PC-3 (cell line): ENCODE measurements around the gene MT1X.

Experiments
- CTCF ChIP-seq: fragments of 300-600 bp; sonication (generic); conservative IDR thresholded peaks from 2 replicates; pipeline ENCODE4 v1.5.1; 2017; ENCODE audit warnings: antibody characterized with exemption, low read depth, mild to moderate bottlenecking, low read length
- EZH2 ChIP-seq: fragments of 300-600 bp; sonication (generic); IDR thresholded peaks from one replicate; pipeline ENCODE4 v1.6.1; 2017; ENCODE audit warnings: antibody characterized with exemption, mild to moderate bottlenecking, low read length; ENCODE audit not compliant: unreplicated experiment
- EZH2phosphoT487 ChIP-seq: fragments of 300-600 bp; sonication (generic); IDR thresholded peaks from 2 replicates; pipeline ENCODE4 v1.6.1; 2018; ENCODE audit warnings: mild to moderate bottlenecking, antibody characterized with exemption, low read length, borderline replicate concordance

GRCh38 chr16:56700631-56701030, 18.4 kb downstream of the MT1X start:
- TF ChIP-seq EZH2phosphoT487 (no peak), CTCF (no peak), EZH2 (no peak)
